Stomach (tissue), 4 donors: ENCODE data around the gene STAB1.

Experiments
- EP300 ChIP-seq: sonication (generic); formaldehyde crosslinking; IDR thresholded peaks from one replicate; pipeline ENCODE4 v1.6.1; 2017; ENCODE audit warnings: antibody characterized with exemption
- POLR2A ChIP-seq, 4 donors: fragments of 450-650 bp; IDR thresholded peaks; one replicate each; pipeline ENCODE4 v1.6.1; 2016; ENCODE audit warnings: antibody characterized with exemption in 4 of 4, control low read depth in 2 of 4, mild to moderate bottlenecking in 1 of 4, moderate library complexity in 1 of 4
- POLR2AphosphoS5 ChIP-seq, 3 donors: sonication (generic); formaldehyde crosslinking; IDR thresholded peaks; one replicate each; pipeline ENCODE4 v1.6.1; 2016; ENCODE audit warnings: antibody characterized with exemption in 3 of 3
- TF ChIP-seq, protein P1 (sequence below), 7 experiments: fragments of 450-650 bp in 4 of 7; fragments of 200-600 bp in 3 of 7; sonication (generic) in 3 of 7; IDR thresholded peaks; one replicate each; pipeline ENCODE4 v1.5.1; 2016 to 2019; ENCODE audit warnings: antibody characterized with exemption in 7 of 7, control low read depth in 2 of 7, mild to moderate bottlenecking in 1 of 7

DNA sequence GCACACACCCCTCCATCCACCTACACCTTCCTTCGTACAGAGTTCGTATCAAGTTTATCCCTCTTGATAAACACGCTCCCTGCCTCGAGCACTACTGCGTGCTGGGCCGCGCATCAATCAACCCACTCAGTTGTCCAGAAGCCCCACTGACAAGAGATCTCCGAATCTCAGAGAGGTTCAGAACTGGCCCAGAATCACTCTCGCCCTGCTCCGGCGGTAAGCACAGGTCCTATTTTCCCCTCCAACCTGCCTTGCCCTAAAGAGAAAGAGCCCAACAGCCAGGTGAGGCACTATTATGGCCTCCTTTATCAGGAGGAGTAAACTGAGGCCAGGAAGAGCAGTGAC lies 40.2 kb upstream of the STAB1 start:
- TF ChIP-seq, protein P1, sequence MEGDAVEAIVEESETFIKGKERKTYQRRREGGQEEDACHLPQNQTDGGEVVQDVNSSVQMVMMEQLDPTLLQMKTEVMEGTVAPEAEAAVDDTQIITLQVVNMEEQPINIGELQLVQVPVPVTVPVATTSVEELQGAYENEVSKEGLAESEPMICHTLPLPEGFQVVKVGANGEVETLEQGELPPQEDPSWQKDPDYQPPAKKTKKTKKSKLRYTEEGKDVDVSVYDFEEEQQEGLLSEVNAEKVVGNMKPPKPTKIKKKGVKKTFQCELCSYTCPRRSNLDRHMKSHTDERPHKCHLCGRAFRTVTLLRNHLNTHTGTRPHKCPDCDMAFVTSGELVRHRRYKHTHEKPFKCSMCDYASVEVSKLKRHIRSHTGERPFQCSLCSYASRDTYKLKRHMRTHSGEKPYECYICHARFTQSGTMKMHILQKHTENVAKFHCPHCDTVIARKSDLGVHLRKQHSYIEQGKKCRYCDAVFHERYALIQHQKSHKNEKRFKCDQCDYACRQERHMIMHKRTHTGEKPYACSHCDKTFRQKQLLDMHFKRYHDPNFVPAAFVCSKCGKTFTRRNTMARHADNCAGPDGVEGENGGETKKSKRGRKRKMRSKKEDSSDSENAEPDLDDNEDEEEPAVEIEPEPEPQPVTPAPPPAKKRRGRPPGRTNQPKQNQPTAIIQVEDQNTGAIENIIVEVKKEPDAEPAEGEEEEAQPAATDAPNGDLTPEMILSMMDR (IDR thresholded peaks at IDR 0.05): no peak
- TF ChIP-seq POLR2A (IDR thresholded peaks at IDR 0.05): no peak
- no peak for TF ChIP-seq POLR2AphosphoS5 (IDR thresholded peaks at IDR 0.05)
- no peak for TF ChIP-seq EP300
